ENCODE data around the gene PRPF38B.

PRPF38B gene

GRCh38 chr1:108691942-108692723 lies at the start of gene PRPF38B:
Gene PRPF38B (plus strand): TSS chr1:108692310. CDS start chr1:108692592, 282 bp downstream.
- TF ChIP-seq MAX (IDR thresholded peaks at IDR 0.05; ENCODE audit: low read depth, low read length): no peak; the same call in 1 of the 2 replicates
- TF ChIP-seq MYC (IDR thresholded peaks at IDR 0.05; ENCODE audit: low read depth, low read length): peak; percentile 66; the same call in 1 of the 2 replicates
- H3K4me3 ChIP-seq (ENCODE audit: low read depth, low read length): peak within 1 kb of the TSS; percentile 96
- peak; percentile 96 for DNase-seq (ENCODE audit: low read depth)

GRCh38 chr1:108643492-108644335 lies 48.4 kb upstream of the PRPF38B start:
- DNase-seq (ENCODE audit: low read depth): peak; percentile 81
- TF ChIP-seq POLR2A (IDR thresholded peaks at IDR 0.05; ENCODE audit: extremely low read depth, insufficient read length): no peak
- no peak for TF ChIP-seq MAX (IDR thresholded peaks at IDR 0.05; ENCODE audit: low read depth, low read length)

GRCh38 chr1:108644984-108645383 lies 47.1 kb upstream of the PRPF38B start:
- TF ChIP-seq POLR2A (IDR thresholded peaks at IDR 0.05; ENCODE audit: extremely low read depth, insufficient read length): no peak
- TF ChIP-seq MYC (IDR thresholded peaks at IDR 0.05; ENCODE audit: low read depth, low read length): no peak
- no peak for TF ChIP-seq MAX (IDR thresholded peaks at IDR 0.05; ENCODE audit: low read depth, low read length)
- no peak for TF ChIP-seq CTCF (IDR thresholded peaks at IDR 0.05; ENCODE audit: low read depth, low read length)
- DNase-seq (ENCODE audit: low read depth): no peak
- H3K4me3 ChIP-seq (ENCODE audit: low read depth, low read length): no peak overlapping the region

More at GRCh38 chr1:108643492-108644335, 48.4 kb upstream of the PRPF38B start:
- no peak overlapping the region for H3K4me3 ChIP-seq (ENCODE audit: low read depth, low read length)

- peak; percentile 43 for DNase-seq (ENCODE audit: low read depth)
- TF ChIP-seq MAX (IDR thresholded peaks at IDR 0.05; ENCODE audit: low read depth, low read length): no peak
- TF ChIP-seq CTCF (IDR thresholded peaks at IDR 0.05; ENCODE audit: low read depth, low read length): no peak
- no peak for TF ChIP-seq MYC (IDR thresholded peaks at IDR 0.05; ENCODE audit: low read depth, low read length)
- TF ChIP-seq POLR2A (IDR thresholded peaks at IDR 0.05; ENCODE audit: extremely low read depth, insufficient read length): no peak
- H3K4me3 ChIP-seq (ENCODE audit: low read depth, low read length): peak overlapping the region; percentile 17
Observed at GRCh38 chr1:108645564-108646184, 46.4 kb upstream of the PRPF38B start.

GRCh38 chr1:108646265-108646647 lies 45.9 kb upstream of the PRPF38B start:
- peak overlapping the region; percentile 17 for H3K4me3 ChIP-seq (ENCODE audit: low read depth, low read length)
- DNase-seq (ENCODE audit: low read depth): no peak
- TF ChIP-seq MYC (IDR thresholded peaks at IDR 0.05; ENCODE audit: low read depth, low read length): no peak
- no peak for TF ChIP-seq CTCF (IDR thresholded peaks at IDR 0.05; ENCODE audit: low read depth, low read length)
- no peak for TF ChIP-seq POLR2A (IDR thresholded peaks at IDR 0.05; ENCODE audit: extremely low read depth, insufficient read length)
- TF ChIP-seq MAX (IDR thresholded peaks at IDR 0.05; ENCODE audit: low read depth, low read length): no peak

GRCh38 chr1:108646648-108647269 lies 45.4 kb upstream of the PRPF38B start:
- peak; percentile 98 for DNase-seq (ENCODE audit: low read depth)
- TF ChIP-seq MAX (IDR thresholded peaks at IDR 0.05; ENCODE audit: low read depth, low read length) (peak; percentile 48), POLR2A (IDR thresholded peaks at IDR 0.05; ENCODE audit: extremely low read depth, insufficient read length) (peak; percentile 21), CTCF (IDR thresholded peaks at IDR 0.05; ENCODE audit: low read depth, low read length) (no peak), MYC (IDR thresholded peaks at IDR 0.05; ENCODE audit: low read depth, low read length) (peak; percentile 82)

More at GRCh38 chr1:108646648-108647269, 45.4 kb upstream of the PRPF38B start:
- peak overlapping the region; percentile 41 for H3K4me3 ChIP-seq (ENCODE audit: low read depth, low read length)
